Endothelial cell of umbilical vein (primary cell): ENCODE measurements around the gene MITD1. TPM values are rescaled to one million over a fixed set of nuclear protein-coding genes. Genes with fewer than 3 reads are reported as not detected.

Source experiments
- BruUV-seq: library from RNA; stranded (reverse); fragments of 400-500 nt; replicated peaks from 2 replicates; lab custom pipeline; 2021; lab: Mats Ljungman, UMichigan
- CTCF ChIA-PET: fragments of 300-600, 350-600 bp; sonication (Branson Sonifier 250); formaldehyde crosslinking; loops from one replicate; lab custom pipeline; 2021; ENCODE audit warnings: antibody characterized with exemption, inconsistent platforms; lab: Charles Lee
- POLR2A ChIA-PET: fragments of 300-600, 350-600 bp; sonication (Branson Sonifier 250); formaldehyde crosslinking; loops from one replicate; lab custom pipeline; 2021; ENCODE audit warnings: antibody characterized with exemption, inconsistent platforms; lab: Charles Lee
- DNase-seq: peaks from one replicate; pipeline ENCODE4 v3.0.0-alpha.2; 2011; ENCODE audit warnings: low read depth, low spot score
- FAIRE-seq: peaks from 2 replicates; lab custom pipeline; 2011; peaks lifted over from hg19 to GRCh38; lab: Jason Lieb, UNC
- H2AFZ ChIP-seq: 2 replicates; pipeline ENCODE4 v1.6.0; 2012; ENCODE audit warnings: low read depth, low read length, control low read depth, inconsistent platforms
- H3K27ac ChIP-seq: 2 replicates; pipeline ENCODE4 v1.5.1; 2011; ENCODE audit warnings: low read depth, mild to moderate bottlenecking, control low read depth, low read length, moderate library complexity; ENCODE audit not compliant: insufficient read depth
- H3K27me3 ChIP-seq, 2 experiments: 2 replicates each; pipeline versions ENCODE4 v1.6.0 to v1.6.1; 2011; ENCODE audit warnings: low read length in 2 of 2, mixed read lengths in 1 of 2; ENCODE audit not compliant: control insufficient read depth in 2 of 2, insufficient read depth in 2 of 2
- H3K36me3 ChIP-seq, 2 experiments: 2 replicates in 1 of 2; 3 replicates in 1 of 2; pipeline ENCODE4 v1.5.1; 2011; ENCODE audit warnings: low read length in 2 of 2, mild to moderate bottlenecking in 1 of 2, moderate library complexity in 1 of 2; ENCODE audit not compliant: control insufficient read depth in 2 of 2, insufficient read depth in 2 of 2; ENCODE audit errors: extremely low read depth in 1 of 2
- H3K4me1 ChIP-seq: 3 replicates; pipeline ENCODE4 v1.5.1; 2011; ENCODE audit warnings: mild to moderate bottlenecking, low read length; ENCODE audit not compliant: control insufficient read depth, insufficient read depth; ENCODE audit errors: extremely low read depth
- H3K4me2 ChIP-seq: 2 replicates; pipeline ENCODE4 v1.6.1; 2011; ENCODE audit warnings: low read length, control low read depth, mixed read lengths; ENCODE audit not compliant: insufficient read depth
- H3K4me3 ChIP-seq, 3 experiments: fragments of 200-600 bp in 1 of 3; sonication (generic), shearing (Covaris generic) in 1 of 3; replicated peaks in 1 of 3; 2 replicates each; pipeline ENCODE4 v1.5.1; 2011 to 2016; ENCODE audit warnings: control low read depth in 3 of 3, low read length in 3 of 3, mild to moderate bottlenecking in 2 of 3, inconsistent platforms in 1 of 3, low read depth in 1 of 3, moderate library complexity in 1 of 3; ENCODE audit not compliant: insufficient read depth in 1 of 3
- H3K79me2 ChIP-seq: 2 replicates; pipeline ENCODE4 v1.6.0; 2012; ENCODE audit warnings: low read length, inconsistent platforms; ENCODE audit not compliant: control insufficient read depth, insufficient read depth
- H3K9ac ChIP-seq: replicated peaks from 2 replicates; pipeline ENCODE3; 2011; ENCODE audit warnings: low read length, control low read depth; ENCODE audit not compliant: insufficient read depth; ENCODE audit errors: extremely low read depth
- H3K9me1 ChIP-seq: replicated peaks from 3 replicates; pipeline ENCODE4 v1.6.0; 2011; ENCODE audit warnings: mild to moderate bottlenecking, low read length; ENCODE audit not compliant: control insufficient read depth, insufficient read depth; ENCODE audit errors: extremely low read depth
- H3K9me3 ChIP-seq: replicated peaks from 2 replicates; pipeline ENCODE4 v1.5.1; 2012; ENCODE audit warnings: low read length, inconsistent platforms; ENCODE audit not compliant: control insufficient read depth, insufficient read depth
- H4K20me1 ChIP-seq: replicated peaks from 2 replicates; pipeline ENCODE3; 2011; ENCODE audit warnings: mild to moderate bottlenecking, low read length; ENCODE audit not compliant: control insufficient read depth, insufficient read depth; ENCODE audit errors: extremely low read depth
- CTCF ChIP-seq, 2 donors: IDR thresholded peaks; 1 replicate in 1 of 2; 2 replicates in 1 of 2; pipeline ENCODE4 v1.5.1; 2011; ENCODE audit warnings: low read length in 2 of 2, mild to moderate bottlenecking in 2 of 2, moderate library complexity in 2 of 2, control low read depth in 1 of 2, inconsistent platforms in 1 of 2, low read depth in 1 of 2; ENCODE audit not compliant: insufficient read depth in 1 of 2; ENCODE audit errors: extremely low read depth in 1 of 2
- EZH2 ChIP-seq: IDR thresholded peaks from 2 replicates; pipeline ENCODE4 v1.6.1; 2012; ENCODE audit warnings: borderline replicate concordance, low read depth, mild to moderate bottlenecking, moderate library complexity, low read length, inconsistent platforms; ENCODE audit not compliant: severe bottlenecking
- FOS ChIP-seq: IDR thresholded peaks from 2 replicates; pipeline ENCODE4 v1.6.1; 2011; ENCODE audit warnings: mild to moderate bottlenecking, low read length, moderate library complexity, borderline replicate concordance; ENCODE audit not compliant: insufficient read depth
- GATA2 ChIP-seq: IDR thresholded peaks from 2 replicates; pipeline ENCODE4 v1.7.0; 2011; ENCODE audit warnings: low read depth, mild to moderate bottlenecking, moderate library complexity, mixed read lengths, low read length; ENCODE audit not compliant: insufficient read length, insufficient read depth
- JUN ChIP-seq: IDR thresholded peaks from 2 replicates; pipeline ENCODE4 v1.6.1; 2011; ENCODE audit warnings: borderline replicate concordance, low read depth; ENCODE audit not compliant: insufficient read length, insufficient read depth
- MAX ChIP-seq: IDR thresholded peaks from 2 replicates; pipeline ENCODE4 v1.6.1; 2011; ENCODE audit not compliant: insufficient read depth, insufficient read length
- MYC ChIP-seq: IDR thresholded peaks from one replicate; pipeline ENCODE4 v1.6.1; 2011; ENCODE audit warnings: mild to moderate bottlenecking, low read depth, low read length
- POLR2A ChIP-seq: IDR thresholded peaks from 2 replicates; pipeline ENCODE4 v1.6.1; 2012; ENCODE audit warnings: low read depth, mild to moderate bottlenecking, control low read depth, low read length
- POLR2AphosphoS5 ChIP-seq: IDR thresholded peaks from 2 replicates; pipeline ENCODE4 v1.6.1; 2012; ENCODE audit warnings: low read depth, mild to moderate bottlenecking, control low read depth, low read length, moderate library complexity; ENCODE audit not compliant: insufficient read depth
- dilution Hi-C: fragments of 300-500 bp; cut with MboI; formaldehyde crosslinking; loops from one replicate; pipeline ENCODE4 v1.15.0; 2019; ENCODE audit warnings: low sequenced_read_pairs; ENCODE audit not compliant: extremely low pct_ligation_motif_present
- intact Hi-C: fragments of 100-400 bp; cut with micrococcal nuclease; formaldehyde crosslinking; loops from one replicate; pipeline ENCODE4 v1.10.0; 2022
- polyA plus RNA-seq, 4 experiments: library from polyadenylated mRNA; depleted of rRNA in 3 of 4; stranded (reverse) in 3 of 4; unstranded in 1 of 4; fragments of >200 nt; gene quantifications; 2 replicates each; pipeline versions ENCODE4 v1.2.1 to v1.2.3, GENCODE V29; 2011 to 2012; ENCODE audit warnings: missing spikeins in 1 of 4
- total RNA-seq: library from RNA; stranded (reverse); gene quantifications from 2 replicates; pipeline ENCODE4 v1.2.3, GENCODE V29; 2021

Gene MITD1
- total and polyA plus RNA-seq, 2 donors (not counting 3 experiments of a cell fraction or from before 2014, with no cell fraction given): 11.1 to 30.0 TPM

GRCh38 chr2:99181624-99182000, 754 bp upstream of the MITD1 start:
- POLR2A ChIA-PET: interaction anchor here (1.0 kb wide), 1 partner anchor 154 kb away, joined by 4 read pairs; the partner anchor contains the start of gene TXNDC9

More at GRCh38 chr2:99181624-99182000, 754 bp upstream of the MITD1 start:
- Histone ChIP-seq H3K4me1 (peaks cover 17% of the 10 kb centered on the region), H3K27me3 (no peaks in the 10 kb centered on the region), H3K79me2 (peaks cover 68% of the 10 kb centered on the region), H3K27ac (peak overlapping the region; percentile 48), H3K36me3 (no peaks in the 10 kb centered on the region), H3K4me3 (peak overlapping the region; percentile 67 to 93 (median 74)), H3K4me2 (peak overlapping the region; percentile 98), H3K9me1 (no peaks in the 10 kb centered on the region), H4K20me1 (no peaks in the 10 kb centered on the region), H3K9me3 (no peaks in the 10 kb centered on the region), H3K9ac (peak overlapping the region; percentile 78), H2AFZ (peak overlapping the region; percentile 44)
- dilution Hi-C loops: no loop called here
- no peak for DNase-seq
- no peak for TF ChIP-seq POLR2AphosphoS5
- no peak for TF ChIP-seq FOS
- no peak for TF ChIP-seq CTCF (IDR thresholded peaks at IDR 0.05; ENCODE audit: extremely low read depth in 1 of 2, insufficient read depth in 1 of 2, low read depth in 1 of 2, low read length in 2 of 2)
- no peak for TF ChIP-seq GATA2
- TF ChIP-seq EZH2: no peak
- TF ChIP-seq MYC: no peak
- no peak for TF ChIP-seq JUN
- TF ChIP-seq MAX: no peak
- TF ChIP-seq POLR2A: no peak
- FAIRE-seq: no peak
- BruUV-seq: no TSS peak
- CTCF ChIA-PET: interaction anchor here (2.3 kb wide), 1 partner anchor 532 kb away, joined by 10 read pairs; no protein-coding TSS in a partner anchor
- intact Hi-C loops: loop anchor here (1.0 kb wide), 3 partner anchors 40 to 309 kb away; partner anchors contain the start of genes C2orf15, REV1 and TXNDC9
